ENCODE results near the gene EIF4ENIF1. TPM values are rescaled to one million over a fixed set of nuclear protein-coding genes. Genes with fewer than 3 reads are reported as not detected.

Gene EIF4ENIF1
- total and polyA plus RNA-seq, 8 donors, result 7.8 to 32.6 (median 11.5) TPM

DNA sequence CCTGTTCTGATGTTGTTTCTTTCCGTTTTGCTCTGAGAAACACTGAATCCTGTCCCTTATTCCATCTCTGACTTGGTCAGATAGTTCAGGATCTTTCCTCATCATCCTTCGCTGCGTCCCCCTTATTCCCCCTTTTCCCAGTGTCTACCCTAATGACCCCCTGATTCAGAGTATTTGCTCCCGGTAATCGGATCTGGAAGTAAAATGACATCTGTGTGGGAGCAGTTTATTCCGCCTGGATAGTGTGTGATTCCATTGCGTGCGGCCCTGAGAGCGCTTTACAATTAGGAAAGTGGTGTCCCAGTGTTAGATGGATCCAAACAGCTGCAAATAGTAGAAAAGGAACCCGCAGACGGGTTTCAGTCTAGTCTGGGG lies 89.6 kb downstream of the EIF4ENIF1 start:
- intact Hi-C loops (cut with DNase I; ENCODE audit: low total_unique reads), result no loop called here
- Histone ChIP-seq H3K4me3 (peak overlapping the region; percentile 73 to 86 (median 78)), H3K4me1 (peaks cover 14 to 46% (median 28%) of the 10 kb centered on the region in 4 donors), H3K27me3 (no peaks in the 10 kb centered on the region), H3K36me3 (peaks cover 24 to 39% (median 33%) of the 10 kb centered on the region in 4 donors), H3K27ac (peak overlapping the region; percentile 74 to 91 (median 86)), H3K9me3 (no peaks in the 10 kb centered on the region)
- TF ChIP-seq POLR2A (IDR thresholded peaks at IDR 0.05), result no peak
- TF ChIP-seq, protein P1, sequence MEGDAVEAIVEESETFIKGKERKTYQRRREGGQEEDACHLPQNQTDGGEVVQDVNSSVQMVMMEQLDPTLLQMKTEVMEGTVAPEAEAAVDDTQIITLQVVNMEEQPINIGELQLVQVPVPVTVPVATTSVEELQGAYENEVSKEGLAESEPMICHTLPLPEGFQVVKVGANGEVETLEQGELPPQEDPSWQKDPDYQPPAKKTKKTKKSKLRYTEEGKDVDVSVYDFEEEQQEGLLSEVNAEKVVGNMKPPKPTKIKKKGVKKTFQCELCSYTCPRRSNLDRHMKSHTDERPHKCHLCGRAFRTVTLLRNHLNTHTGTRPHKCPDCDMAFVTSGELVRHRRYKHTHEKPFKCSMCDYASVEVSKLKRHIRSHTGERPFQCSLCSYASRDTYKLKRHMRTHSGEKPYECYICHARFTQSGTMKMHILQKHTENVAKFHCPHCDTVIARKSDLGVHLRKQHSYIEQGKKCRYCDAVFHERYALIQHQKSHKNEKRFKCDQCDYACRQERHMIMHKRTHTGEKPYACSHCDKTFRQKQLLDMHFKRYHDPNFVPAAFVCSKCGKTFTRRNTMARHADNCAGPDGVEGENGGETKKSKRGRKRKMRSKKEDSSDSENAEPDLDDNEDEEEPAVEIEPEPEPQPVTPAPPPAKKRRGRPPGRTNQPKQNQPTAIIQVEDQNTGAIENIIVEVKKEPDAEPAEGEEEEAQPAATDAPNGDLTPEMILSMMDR (IDR thresholded peaks at IDR 0.05), result no peak
- WGBS, 5 donors, result 1 to 2% (median 1%) methylated on average over 11 of the region's 11 CpGs
- no peak for DNase-seq

DNA sequence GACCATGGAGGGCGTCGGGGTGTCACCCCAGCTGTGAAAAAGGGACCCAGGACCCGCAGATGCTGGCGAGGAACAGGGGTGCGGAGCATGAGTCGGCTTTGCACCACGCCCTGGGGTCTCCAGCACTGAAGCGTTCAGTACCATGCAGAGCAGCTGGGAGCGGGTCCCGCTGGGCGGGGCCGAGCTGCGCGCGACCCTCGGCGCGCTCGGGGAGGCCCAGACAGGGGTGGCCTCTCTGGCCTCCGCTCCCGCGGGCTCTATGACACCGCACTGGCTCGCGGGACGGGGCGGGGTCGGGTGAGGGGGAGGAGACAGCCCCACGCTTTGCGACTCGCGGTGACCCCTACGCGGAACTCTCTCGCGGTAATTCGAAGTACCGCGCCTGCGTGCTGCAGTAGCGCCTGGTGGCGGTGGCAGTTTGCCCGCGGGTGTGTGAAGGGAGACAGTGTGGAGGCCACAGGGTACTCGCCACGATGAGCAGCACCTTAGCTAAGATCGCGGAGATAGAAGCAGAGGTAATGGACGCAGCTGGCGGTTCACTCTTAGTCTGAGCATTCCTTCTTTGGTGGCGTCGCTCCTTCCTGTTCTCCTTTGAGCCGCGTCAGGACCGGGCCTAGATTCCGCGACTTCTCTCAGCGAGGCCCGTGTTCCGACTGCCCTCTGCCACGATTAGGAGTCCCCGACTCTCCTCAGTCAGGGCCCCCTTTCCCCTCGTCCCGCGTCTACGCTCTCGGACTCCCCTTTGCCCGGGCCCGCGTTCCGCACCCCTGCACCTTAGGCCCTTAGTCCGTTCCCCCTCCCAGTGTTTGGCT lies 90.2 kb downstream of the EIF4ENIF1 start, which contains the start of gene DRG1:
Gene DRG1, plus strand, starts transcription at position 394 of the 812 bp plus-strand sequence. Its CDS starts 80 bp downstream, at position 474.
- H3K27ac ChIP-seq, result peak within 1 kb of the TSS; percentile 81 to 91 (median 88)

DNA sequence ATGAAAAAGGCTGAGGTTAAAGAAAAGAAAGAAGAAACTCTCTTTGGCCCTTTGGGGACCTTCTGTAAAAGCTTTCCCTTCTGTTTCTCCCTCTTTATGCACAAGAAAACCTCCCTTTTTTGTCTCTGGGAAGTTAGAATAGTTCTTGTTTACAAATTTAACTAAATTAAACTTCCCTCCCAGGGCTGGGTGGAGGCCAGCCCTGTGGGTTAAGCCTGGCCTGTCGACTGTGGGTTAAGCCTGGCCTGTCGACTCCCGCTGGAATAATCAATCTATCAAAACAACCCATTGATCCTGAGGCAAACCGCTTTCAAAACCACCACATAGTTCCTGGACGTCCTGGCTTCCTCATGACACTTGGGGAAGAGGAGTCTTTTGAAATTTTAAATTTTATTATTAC lies 91.4 kb downstream of the EIF4ENIF1 start:
- peak in 1 of 2 donors; percentile 28 for DNase-seq
- TF ChIP-seq EP300 (IDR thresholded peaks at IDR 0.05) (no peak), POLR2AphosphoS5 (IDR thresholded peaks at IDR 0.05) (no peak), POLR2A (IDR thresholded peaks at IDR 0.05) (no peak)
- TF ChIP-seq, protein P1 (IDR thresholded peaks at IDR 0.05), result no peak
- H3K4me1 ChIP-seq, result peaks cover 14 to 46% (median 28%) of the 10 kb centered on the region in 4 donors
- WGBS, 5 donors, result 29 to 46% (median 36%) methylated on average over 5 of the region's 5 CpGs
- peaks cover 0 to 4% (median 0%) of the 10 kb centered on the region in 4 donors for H3K9me3 ChIP-seq
- H3K4me3 ChIP-seq, result no peak overlapping the region
- H3K27ac ChIP-seq, result peak overlapping the region in 4 of 5 donors; percentile 81 to 91 (median 87)
- no peaks in the 10 kb centered on the region for H3K27me3 ChIP-seq
- H3K36me3 ChIP-seq, result peaks cover 10 to 21% (median 15%) of the 10 kb centered on the region in 4 donors
- intact Hi-C loops (cut with DNase I; ENCODE audit: low total_unique reads), result loop anchor here (5.0 kb wide), 1 partner anchor 46 kb away; no protein-coding TSS in a partner anchor

More for the DNA sequence above, 90.2 kb downstream of the EIF4ENIF1 start, which contains the start of gene DRG1:
- no peaks in the 10 kb centered on the region for H3K27me3 ChIP-seq
- TF ChIP-seq POLR2A (IDR thresholded peaks at IDR 0.05) (peak in 2 of 4 donors; percentile 55 to 94), POLR2AphosphoS5 (IDR thresholded peaks at IDR 0.05) (peak; percentile 88 to 99 (median 93)), EP300 (IDR thresholded peaks at IDR 0.05) (no peak)
- TF ChIP-seq, protein P1 (IDR thresholded peaks at IDR 0.05), result peak in 1 of 7 experiments; percentile 21
- 0 to 1% (median 0%) methylated on average over 49 to 72 of the region's 72 CpGs for WGBS, 5 donors
- peaks cover 14 to 46% (median 28%) of the 10 kb centered on the region in 4 donors for H3K4me1 ChIP-seq
- peak; percentile 98 to 99 for DNase-seq
- no peaks in the 10 kb centered on the region for H3K9me3 ChIP-seq
- H3K4me3 ChIP-seq, result peak within 1 kb of the TSS; percentile 73 to 86 (median 78)
- peaks cover 21 to 33% (median 27%) of the 10 kb centered on the region in 4 donors for H3K36me3 ChIP-seq
- intact Hi-C loops (cut with DNase I; ENCODE audit: low total_unique reads), result loop anchor here (5.0 kb wide), 1 partner anchor 47 kb away; no protein-coding TSS in a partner anchor

DNA sequence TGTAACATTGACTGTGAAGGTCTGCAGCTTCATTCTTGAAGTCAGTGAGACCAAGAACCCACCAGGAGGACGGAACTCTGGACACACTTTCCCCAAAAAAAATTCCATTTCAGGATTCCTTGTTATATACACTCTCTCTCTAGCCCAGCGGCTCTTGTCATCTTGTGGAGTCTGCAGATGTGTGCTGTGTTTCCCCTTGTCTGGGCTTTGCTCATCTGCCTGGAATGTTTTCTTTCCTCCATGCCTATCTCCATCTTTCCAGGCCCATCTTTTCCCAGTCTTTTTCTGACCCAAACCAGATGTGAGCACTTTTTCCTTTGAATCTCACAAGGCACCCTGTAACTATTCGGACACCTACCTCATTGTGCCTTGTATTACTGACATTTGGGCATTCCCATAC lies 95.3 kb downstream of the EIF4ENIF1 start:
- no peak overlapping the region for H3K27ac ChIP-seq
- H3K9me3 ChIP-seq, result peaks cover 0 to 4% (median 0%) of the 10 kb centered on the region in 4 donors
- no peak for DNase-seq
- WGBS, 5 donors, result 75 to 85% (median 78%) methylated on average over 3 of the region's 3 CpGs
- peaks cover 0 to 18% (median 11%) of the 10 kb centered on the region in 4 donors for H3K4me1 ChIP-seq
- TF ChIP-seq POLR2AphosphoS5 (IDR thresholded peaks at IDR 0.05), result no peak
- TF ChIP-seq, protein P1 (IDR thresholded peaks at IDR 0.05), result no peak
- TF ChIP-seq EP300 (IDR thresholded peaks at IDR 0.05), result no peak
- TF ChIP-seq POLR2A (IDR thresholded peaks at IDR 0.05), result no peak
- intact Hi-C loops (cut with DNase I; ENCODE audit: low total_unique reads), result no loop called here
- no peaks in the 10 kb centered on the region for H3K27me3 ChIP-seq
- no peak overlapping the region for H3K4me3 ChIP-seq
- H3K36me3 ChIP-seq, result no peaks in the 10 kb centered on the region

Measured in stomach (tissue), 9 donors.